WI38 (cell line): ENCODE data around the gene SPDYE2.
"Not testable (repeated sequence)": the region's sequence is repeated elsewhere in the genome, so short reads cannot be mapped to it uniquely, and the experiment has no call there.

Source experiments
- H3K4me3 ChIP-seq: 2 replicates; pipeline ENCODE4 v1.5.1; 2011; ENCODE audit warnings: low read depth, mild to moderate bottlenecking, control low read depth, low read length

SPDYE2 gene

GRCh38 chr7:102550808-102551422 is at the start of gene SPDYE2:
Gene SPDYE2, plus strand, starts transcription at chr7:102551226. Its CDS starts 2,030 bp downstream, at chr7:102553256.
- H3K4me3 ChIP-seq: not testable (repeated sequence)

GRCh38 chr7:102503141-102503540 is 47.9 kb upstream of the SPDYE2 start:
- not testable (repeated sequence) for H3K4me3 ChIP-seq

GRCh38 chr7:102505298-102506185 is 45.5 kb upstream of the SPDYE2 start:
- not testable (repeated sequence) for H3K4me3 ChIP-seq

DNA sequence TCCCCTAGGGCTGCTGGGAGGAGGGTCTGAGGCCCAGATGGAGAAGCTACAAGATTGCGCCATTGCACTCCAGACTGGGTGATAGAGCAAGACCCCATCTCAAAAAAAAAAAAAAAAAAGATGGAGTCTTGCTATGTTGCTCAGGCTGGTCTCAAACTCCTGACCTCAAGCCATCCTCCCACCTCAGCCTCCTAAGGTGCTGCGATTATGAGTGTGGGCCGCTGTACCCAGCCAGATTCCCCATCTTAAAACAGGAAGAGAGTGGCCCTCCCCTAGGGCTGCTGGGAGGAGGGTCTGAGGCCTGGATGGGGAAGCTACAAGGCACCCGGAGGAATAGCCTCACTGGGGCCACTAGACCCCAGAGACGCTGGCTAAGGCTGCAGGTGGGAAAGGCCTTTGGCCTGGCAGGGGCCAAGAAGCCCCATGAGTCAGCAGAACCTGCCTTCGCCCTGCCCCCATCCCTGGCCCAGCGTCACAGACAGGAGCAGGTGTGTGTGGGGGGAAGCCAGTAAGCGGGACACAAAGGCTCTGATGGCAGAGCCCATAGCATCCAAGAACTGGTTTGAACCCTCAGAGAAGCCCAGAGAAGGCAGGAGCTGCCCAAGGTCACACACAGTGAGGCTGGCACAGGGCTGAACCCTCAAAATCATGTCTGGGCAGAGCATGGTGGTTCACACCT is 43.5 kb upstream of the SPDYE2 start:
- not testable (repeated sequence) for H3K4me3 ChIP-seq

DNA sequence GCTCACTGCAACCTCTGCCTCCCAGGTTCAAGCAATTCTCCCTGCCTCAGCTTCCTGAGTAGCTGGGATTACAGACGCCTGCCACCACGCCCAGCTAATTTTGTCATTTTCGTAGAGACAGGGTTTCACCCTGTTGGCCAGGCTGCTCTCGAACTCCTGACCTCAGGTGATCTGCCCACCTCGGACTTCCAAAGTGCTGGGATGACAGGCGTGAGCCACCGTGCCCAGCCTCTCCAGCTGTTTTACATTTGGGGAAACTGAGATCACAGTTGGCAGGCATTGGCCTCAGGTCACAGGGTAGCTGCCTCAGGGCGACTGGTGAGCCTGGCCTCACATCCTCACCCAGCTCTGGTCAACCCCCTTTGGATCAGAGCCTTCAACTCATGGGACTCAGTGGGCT is 40.5 kb upstream of the SPDYE2 start:
- H3K4me3 ChIP-seq: not testable (repeated sequence)

GRCh38 chr7:102511860-102512522 is 39.0 kb upstream of the SPDYE2 start:
- not testable (repeated sequence) for H3K4me3 ChIP-seq

GRCh38 chr7:102512642-102513221 is 38.3 kb upstream of the SPDYE2 start:
- peak overlapping the region; percentile 22; the same call in 1 of the 2 replicates for H3K4me3 ChIP-seq

DNA sequence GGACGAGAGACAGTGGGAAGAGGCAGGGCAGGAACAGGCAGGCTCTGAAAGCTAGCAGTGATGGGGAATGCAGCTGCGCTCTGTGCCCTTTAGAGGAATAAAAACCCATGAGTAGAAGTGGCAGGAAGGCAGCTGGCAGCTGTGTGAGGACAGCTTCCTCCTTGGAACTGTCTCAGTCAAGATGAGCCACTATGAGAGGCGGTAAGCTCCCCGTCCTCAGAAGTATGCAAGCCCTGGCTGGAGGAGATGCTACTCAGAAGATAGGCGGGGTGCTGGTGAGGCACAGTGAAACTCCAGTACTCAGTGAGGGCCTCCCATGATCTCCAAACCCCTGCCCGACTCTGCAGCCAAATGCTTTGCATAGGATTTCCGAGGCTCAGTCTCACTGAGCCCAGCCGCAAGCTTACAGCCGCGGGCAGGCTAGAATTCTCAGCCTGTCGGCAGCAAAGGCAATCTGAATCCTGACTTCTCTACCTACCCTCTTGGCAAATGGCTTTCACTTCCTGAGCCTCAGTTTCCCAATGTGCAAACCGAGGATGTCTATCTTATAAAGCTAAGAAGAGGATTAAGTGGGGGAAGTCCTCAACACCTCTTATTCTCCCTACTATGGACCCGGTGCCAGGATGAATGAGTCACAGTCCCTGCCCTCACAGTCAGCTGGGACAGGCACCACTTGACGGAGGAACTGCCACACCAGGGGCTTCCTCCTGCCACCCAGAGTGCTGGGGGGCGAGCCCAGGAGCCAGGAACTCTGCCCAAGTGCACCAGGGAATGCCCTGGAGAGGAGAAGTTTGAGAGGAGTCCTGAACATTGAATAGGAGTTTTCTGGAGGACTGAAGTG is 35.9 kb upstream of the SPDYE2 start:
- not testable (repeated sequence) for H3K4me3 ChIP-seq

- not testable (repeated sequence) for H3K4me3 ChIP-seq
Measured at GRCh38 chr7:102515889-102516288, 35.1 kb upstream of the SPDYE2 start.

DNA sequence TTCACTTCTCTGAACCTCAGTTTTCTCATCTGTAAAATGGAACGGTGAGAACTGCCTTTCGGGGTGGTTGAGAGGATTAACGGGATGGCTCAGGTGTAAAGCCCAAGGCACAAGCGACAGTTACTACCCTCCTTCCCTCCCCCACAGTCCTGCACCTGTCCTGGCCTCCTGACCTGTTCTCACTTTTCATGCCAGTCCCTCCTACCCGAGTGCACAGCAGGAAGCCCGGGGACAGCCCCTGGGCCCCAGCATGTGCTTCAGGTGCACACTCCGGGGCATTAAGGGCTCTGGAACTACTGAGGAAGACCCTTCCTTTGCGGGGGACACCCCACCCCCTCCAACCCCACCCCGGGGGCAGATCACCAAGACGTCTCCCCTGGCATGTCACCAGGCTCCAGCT is 34.1 kb upstream of the SPDYE2 start:
- not testable (repeated sequence) for H3K4me3 ChIP-seq

GRCh38 chr7:102517550-102518147 is 33.4 kb upstream of the SPDYE2 start, which contains the start of gene RASA4B:
Gene RASA4B, minus strand, starts transcription at chr7:102517777. Its CDS starts 67 bp downstream, at chr7:102517710.
- not testable (repeated sequence) for H3K4me3 ChIP-seq

GRCh38 chr7:102520797-102521196 is 30.2 kb upstream of the SPDYE2 start:
- H3K4me3 ChIP-seq: not testable (repeated sequence)

DNA sequence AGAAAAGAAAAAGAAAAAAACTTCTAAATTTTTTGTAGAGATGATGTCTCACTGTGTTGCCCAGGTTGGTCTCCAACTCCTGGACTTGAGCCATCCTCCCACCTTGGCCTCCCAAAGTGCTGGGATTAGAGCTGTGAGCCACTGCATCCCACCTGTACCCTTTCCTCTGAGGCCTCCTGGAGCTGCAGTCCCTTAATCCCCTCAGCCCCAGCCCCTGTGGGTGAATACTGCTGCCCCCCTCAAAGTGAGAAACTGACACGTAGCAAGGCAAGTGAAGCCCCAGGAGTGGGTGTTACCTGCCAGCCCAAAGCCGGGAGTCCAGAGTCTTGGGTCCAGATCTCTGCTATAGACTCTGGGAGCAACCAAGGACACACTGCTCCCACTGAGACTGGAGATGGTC is 26.2 kb upstream of the SPDYE2 start:
- not testable (repeated sequence) for H3K4me3 ChIP-seq

DNA sequence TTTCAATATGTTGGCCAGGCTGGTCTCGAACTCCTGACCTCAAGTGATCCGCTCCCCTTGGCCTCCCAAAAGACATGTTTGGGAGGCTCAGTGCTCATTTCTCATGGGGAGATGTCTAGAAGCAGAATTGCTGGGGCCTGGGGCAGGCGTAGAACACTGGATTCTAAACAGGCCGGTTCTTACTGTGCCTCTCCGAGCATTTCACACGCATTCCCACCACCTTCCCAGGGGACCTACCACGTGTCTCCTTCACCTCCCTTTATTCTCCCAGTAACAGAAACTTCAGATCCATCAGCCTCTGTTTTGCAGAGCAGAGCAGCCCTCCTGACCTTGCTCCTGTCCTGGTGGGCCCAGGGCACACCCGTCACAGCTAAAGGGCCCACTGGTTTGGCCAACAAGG is 23.8 kb upstream of the SPDYE2 start:
- H3K4me3 ChIP-seq: not testable (repeated sequence)

DNA sequence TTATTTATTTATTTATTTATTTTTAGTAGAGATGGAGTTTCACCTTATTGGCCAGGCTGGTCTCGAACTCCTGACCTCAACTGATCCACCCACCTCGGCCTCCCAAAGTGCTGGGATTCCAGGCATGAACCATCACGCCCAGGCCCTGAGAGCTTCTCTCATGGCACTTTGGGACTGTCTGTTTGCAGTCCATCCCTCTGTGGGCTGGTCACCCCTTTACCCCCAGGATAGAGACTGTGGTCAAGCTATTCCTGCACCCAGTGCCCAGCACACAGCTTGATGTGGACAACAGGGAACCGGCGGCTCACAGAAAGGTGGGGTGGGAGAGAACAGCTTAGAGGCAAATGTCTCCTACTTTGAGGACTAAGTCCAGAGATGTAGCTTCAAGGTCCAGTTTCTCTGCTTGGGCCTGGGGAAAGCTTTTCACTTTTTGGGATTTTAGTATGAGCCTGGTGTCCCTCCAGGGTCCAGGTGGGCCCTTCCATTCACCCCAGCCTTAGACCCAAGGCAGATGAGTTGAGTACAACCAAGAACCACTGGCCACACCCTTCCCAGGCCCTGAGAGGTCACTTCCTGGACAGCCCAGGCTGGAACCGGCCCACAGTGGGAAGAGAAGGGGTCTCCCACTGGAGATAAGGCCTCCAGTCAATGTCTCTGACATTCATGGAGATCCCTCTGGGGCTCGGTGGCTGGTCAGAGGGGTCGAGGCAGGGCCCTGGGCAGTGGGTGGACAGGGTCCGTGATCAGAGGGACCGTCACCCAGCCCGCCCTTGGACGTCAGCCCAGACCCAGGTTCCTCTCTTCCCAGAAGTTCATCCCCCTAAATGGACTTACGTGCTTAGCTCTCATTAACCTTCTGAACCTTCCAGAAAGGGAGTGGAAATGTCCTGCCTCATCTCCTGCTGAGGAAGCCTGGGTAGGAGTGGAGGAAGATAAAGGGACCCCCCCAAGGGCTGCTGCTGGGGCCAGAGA is 22.9 kb upstream of the SPDYE2 start:
- H3K4me3 ChIP-seq: not testable (repeated sequence)

- not testable (repeated sequence) for H3K4me3 ChIP-seq
Measured at GRCh38 chr7:102531583-102531982, 19.4 kb upstream of the SPDYE2 start.

DNA sequence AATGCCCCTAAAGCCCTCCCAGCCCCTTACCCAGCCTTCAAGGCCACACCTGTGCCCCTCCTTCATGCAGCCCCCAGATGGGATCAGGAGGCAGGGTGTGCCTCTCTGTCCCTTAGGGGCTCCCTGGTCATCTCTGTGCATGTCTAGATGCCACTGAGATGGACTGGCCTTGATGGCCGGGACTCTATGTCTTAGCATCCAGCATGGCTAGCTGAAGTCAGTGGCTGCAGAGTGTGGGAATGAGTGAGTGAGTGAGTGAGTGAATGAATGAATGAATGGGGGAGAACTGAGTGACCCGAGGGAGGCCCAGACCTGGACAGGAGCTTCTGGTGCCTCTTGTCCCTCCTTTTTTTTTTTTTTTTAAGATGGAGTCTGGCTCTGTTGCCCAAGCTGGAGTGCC is 18.9 kb upstream of the SPDYE2 start:
- not testable (repeated sequence) for H3K4me3 ChIP-seq

GRCh38 chr7:102535062-102535615 is 15.9 kb upstream of the SPDYE2 start:
- not testable (repeated sequence) for H3K4me3 ChIP-seq
